Stimulated activated naive B cell treated with anti-CD40 and anti-IgM and Interleukin-4, amounts not matched to agents 10 μg/mL and 1 μg/mL and 100 μg/mL, for 72 hours (primary cell): ENCODE measurements around the gene HSPG2.

ENCODE experiments used
- ATAC-seq, 2 donors: fragments of 150-1000 bp; cut with Tn5 transposase; replicated peaks; 2 replicates each; pipeline ENCODE4 v1.10.0; 2021; ENCODE audit warnings: moderate library complexity in 1 of 2
- DNase-seq: peaks from one replicate; pipeline ENCODE4 v3.0.0; 2021
- H3K27ac Mint-ChIP-seq: one replicate; pipeline ENCODE4 v1.8.0; 2022; ENCODE audit warnings: mild to moderate bottlenecking, mixed read lengths
- H3K27me3 Mint-ChIP-seq, 2 donors: one replicate each; pipeline ENCODE4 v1.8.0; 2022; ENCODE audit warnings: mixed read lengths in 2 of 2
- H3K36me3 Mint-ChIP-seq, 2 donors: one replicate each; pipeline ENCODE4 v1.8.0; 2022; ENCODE audit warnings: mixed read lengths in 2 of 2, mild to moderate bottlenecking in 1 of 2
- H3K4me1 Mint-ChIP-seq, 2 donors: one replicate each; pipeline ENCODE4 v1.8.0; 2022; ENCODE audit warnings: mixed read lengths in 2 of 2, mild to moderate bottlenecking in 1 of 2
- H3K4me3 Mint-ChIP-seq, 2 donors: one replicate each; pipeline ENCODE4 v1.8.0; 2022; ENCODE audit warnings: mild to moderate bottlenecking in 2 of 2, mixed read lengths in 2 of 2, moderate library complexity in 1 of 2
- H3K9me3 Mint-ChIP-seq, 2 donors: one replicate each; pipeline ENCODE4 v1.8.0; 2022; ENCODE audit warnings: mixed read lengths in 2 of 2, mild to moderate bottlenecking in 1 of 2

Gene HSPG2

DNA sequence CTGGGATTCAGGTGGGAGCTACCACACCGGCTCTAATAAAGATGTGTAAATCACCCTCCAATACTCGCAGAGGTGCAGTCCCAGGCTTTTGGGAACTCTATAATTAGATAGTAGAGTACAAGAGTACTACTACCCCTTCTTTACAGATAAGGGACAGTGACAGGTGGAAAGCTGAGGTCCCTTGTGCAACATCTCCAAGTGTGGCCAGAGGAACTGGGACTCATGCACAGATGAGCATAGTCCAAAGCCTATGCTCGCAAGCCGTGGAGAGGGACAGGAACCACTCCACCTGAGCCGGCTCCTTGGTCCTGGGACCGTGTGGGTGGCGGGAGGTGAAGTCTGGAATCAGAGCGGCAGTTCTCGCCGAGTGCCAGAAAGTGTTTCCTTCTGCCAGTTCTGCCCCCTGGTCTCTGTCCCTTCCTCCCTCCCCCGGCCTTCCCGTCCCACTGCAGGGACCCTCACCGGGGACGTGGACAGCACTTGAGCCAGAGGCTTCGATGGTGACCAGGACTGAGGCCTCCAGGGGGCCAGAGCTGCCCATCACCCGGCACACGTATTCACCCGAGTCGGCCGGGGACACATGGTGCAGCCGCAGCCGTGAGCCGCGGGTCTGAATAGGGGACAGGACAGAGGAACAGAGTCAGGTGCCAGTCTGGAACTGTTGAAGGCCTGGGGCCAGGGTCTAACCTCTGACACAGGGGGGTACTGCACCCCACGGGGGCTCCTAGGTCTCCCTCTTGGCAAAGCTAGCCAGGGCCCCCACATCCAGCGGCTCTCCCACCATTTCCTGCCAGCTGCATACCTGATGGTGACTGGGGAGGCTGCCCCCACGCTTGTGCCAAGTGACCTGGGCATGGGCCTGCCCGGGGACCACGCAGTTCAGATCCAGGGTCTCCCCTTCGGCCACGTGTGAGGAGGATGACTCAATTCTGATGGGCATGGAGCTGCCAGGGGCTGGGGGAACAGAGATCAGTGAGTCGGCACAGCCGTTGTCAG lies 91.2 kb downstream of the HSPG2 start:
- Mint-ChIP-seq H3K4me1 (no peaks in the 10 kb centered on the region), H3K27ac (no peak overlapping the region), H3K27me3 (no peaks in the 10 kb centered on the region), H3K9me3 (no peaks in the 10 kb centered on the region), H3K36me3 (no peaks in the 10 kb centered on the region), H3K4me3 (no peak overlapping the region)
- DNase-seq: no peak
- no peak for ATAC-seq

DNA sequence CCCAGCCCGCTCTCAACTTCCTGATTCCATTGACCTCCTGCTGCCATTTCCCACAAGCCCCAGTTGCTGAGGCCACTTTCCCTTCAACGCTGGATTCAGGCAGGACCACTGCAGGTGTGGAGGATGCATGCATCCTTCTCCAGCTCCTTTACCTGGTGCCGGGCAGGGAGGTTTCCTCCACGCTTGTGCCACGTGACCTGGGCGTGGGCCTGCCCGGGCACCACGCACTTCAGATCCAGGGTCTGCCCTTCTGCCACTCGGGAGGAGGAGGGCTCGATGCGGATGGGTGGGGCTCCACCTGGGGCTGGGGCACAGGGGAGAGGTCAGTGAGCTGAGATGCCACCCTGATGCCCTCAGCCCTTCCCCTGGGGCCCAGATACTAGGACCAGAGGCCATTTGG lies 93.1 kb downstream of the HSPG2 start:
- Mint-ChIP-seq H3K27me3 (no peaks in the 10 kb centered on the region), H3K4me3 (no peak overlapping the region), H3K36me3 (no peaks in the 10 kb centered on the region), H3K9me3 (no peaks in the 10 kb centered on the region), H3K27ac (no peak overlapping the region), H3K4me1 (no peaks in the 10 kb centered on the region)
- no peak for DNase-seq
- ATAC-seq: no peak

DNA sequence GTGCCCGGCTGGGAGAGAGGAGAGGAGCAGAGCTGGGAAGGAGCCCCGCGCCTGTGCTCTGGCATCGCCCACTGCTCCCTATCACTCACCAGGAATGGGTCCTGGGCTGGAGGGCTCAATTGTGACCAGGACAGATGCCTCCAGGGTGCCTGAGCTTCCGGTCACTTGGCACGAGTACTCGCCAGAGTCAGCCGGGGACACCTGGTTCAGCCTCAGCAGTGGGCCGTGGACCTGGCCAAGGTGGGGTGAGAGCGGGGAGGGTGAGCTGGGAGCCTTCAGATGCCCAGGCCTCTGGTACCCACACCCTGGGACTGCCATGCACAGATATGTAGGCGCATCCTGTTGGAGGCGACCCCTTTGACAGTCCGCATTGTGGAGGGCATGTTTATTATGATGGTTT lies 93.9 kb downstream of the HSPG2 start:
- no peaks in the 10 kb centered on the region for H3K27me3 Mint-ChIP-seq
- no peak for ATAC-seq

DNA sequence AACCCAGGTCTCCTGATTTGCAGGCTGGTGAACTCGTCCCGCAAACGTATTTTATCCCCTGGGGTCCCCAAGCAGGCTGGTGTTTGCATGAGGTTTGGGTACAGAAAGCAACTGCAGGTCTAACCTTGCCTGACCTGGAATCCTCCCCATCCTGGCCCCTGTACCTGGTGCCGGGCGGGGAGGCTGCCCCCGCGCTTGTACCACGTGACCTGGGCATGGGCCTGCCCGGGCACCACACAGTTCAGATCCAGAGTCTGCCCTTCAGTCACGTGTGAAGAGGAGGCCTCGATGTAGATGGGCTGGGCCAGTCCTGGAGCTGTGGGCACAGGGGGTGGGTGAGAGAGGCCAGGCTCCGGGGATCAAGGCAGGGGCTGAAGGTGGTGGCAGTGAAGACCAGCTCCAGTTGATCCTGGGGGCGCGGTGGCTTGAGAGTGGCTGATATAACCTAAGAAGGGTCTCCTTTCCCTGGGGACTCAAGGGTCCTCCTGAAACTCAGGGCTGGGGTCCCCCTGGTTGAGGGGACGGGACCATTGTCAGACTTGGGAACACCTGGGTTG lies 94.4 kb downstream of the HSPG2 start:
- Mint-ChIP-seq H3K4me3 (no peak overlapping the region), H3K36me3 (no peaks in the 10 kb centered on the region), H3K27ac (no peak overlapping the region), H3K9me3 (no peaks in the 10 kb centered on the region), H3K27me3 (no peaks in the 10 kb centered on the region), H3K4me1 (no peaks in the 10 kb centered on the region)
- DNase-seq: no peak
- no peak for ATAC-seq

More for the DNA sequence above, 93.9 kb downstream of the HSPG2 start:
- DNase-seq: no peak
- Mint-ChIP-seq H3K36me3 (no peaks in the 10 kb centered on the region), H3K9me3 (no peaks in the 10 kb centered on the region), H3K4me1 (no peaks in the 10 kb centered on the region), H3K4me3 (no peak overlapping the region), H3K27ac (no peak overlapping the region)

DNA sequence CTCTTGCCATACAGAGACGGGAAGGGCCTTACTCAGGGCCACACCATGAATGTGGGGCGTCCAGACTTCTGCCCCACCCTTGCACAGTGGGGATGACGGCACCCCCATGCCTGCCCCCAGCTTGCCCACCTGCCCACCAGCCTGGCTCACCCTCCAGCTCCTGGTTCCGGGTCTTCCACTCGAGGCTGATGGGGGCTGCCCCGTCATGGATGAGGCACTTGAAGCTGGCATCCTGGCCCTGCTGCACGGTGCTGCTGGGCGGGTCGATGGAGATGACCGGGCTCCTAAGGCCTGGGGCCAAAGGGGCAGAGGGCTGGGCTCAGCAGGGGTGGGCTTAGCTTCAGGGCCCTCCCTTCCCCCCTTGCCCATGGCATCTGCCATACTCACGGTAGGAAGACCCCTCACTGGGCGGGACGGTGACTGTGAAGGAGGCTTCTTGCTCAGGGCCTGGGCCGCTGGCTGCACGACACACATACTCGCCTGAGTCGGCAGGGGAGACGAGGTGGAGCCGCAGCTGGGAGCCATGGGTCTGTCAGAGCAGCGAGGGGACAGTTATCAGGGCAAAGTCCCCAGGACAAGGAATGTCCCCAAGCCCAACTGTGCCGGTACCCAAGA lies 95.2 kb downstream of the HSPG2 start:
- Mint-ChIP-seq H3K27ac (no peak overlapping the region), H3K9me3 (no peaks in the 10 kb centered on the region), H3K4me1 (no peaks in the 10 kb centered on the region), H3K36me3 (no peaks in the 10 kb centered on the region), H3K4me3 (no peak overlapping the region), H3K27me3 (no peaks in the 10 kb centered on the region)
- DNase-seq: no peak
- ATAC-seq: no peak

DNA sequence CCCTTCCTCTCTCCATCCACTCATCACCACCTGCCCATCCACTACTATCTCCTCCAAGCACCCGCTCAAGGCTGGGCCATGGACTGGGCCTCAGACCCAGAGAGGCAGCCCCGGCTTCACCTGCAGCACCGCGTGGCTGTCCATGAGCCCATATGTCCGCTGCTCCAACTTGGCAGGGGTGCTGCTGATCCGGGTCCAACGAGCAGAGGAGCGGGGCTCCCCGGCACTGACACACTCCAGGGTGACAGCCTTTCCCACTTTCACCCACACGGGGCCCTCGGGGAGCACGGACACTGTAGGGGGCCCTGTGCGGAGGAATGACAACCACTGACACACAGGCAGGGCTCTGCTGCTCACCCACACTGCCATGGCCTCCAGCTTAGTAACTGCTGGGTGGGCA lies 96.1 kb downstream of the HSPG2 start:
- Mint-ChIP-seq H3K4me1 (no peaks in the 10 kb centered on the region), H3K4me3 (no peak overlapping the region), H3K9me3 (no peaks in the 10 kb centered on the region), H3K27me3 (no peaks in the 10 kb centered on the region), H3K27ac (no peak overlapping the region), H3K36me3 (no peaks in the 10 kb centered on the region)
- ATAC-seq (no peak), DNase-seq (no peak)

DNA sequence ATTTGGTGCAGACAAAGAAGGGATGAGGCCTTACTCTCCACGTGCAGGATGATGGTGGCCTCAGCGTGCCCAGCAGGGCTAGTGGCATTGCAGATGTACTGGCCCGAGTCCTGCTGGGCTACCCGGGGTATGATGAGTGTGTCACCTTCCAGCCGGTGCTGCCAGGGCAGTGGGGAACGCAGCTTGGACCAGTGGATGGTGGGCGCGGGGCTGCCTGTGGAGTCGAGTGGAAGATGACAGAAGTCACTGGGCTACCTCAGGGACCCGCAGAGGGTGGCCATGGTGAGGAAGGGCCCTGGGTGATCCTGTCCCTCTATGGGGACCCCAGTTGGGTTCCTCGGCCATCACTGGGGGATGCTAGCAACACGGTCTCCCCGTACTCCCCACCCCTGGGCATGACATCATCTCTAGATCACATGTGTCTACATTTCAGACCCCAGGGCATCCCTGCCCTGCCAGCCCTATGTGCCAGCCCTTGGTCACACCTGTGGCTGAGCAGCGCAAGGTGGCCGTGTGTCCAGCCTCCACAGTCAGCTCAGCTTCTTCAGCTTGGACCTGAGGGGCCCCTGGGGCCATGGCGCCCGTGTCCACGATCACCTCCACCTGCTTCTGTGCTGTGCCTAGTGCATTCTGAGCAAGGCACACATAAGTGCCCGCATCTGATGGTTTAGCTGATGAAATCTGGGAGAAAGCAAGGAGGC lies 97.6 kb downstream of the HSPG2 start:
- H3K27me3 Mint-ChIP-seq: no peaks in the 10 kb centered on the region
- H3K27ac Mint-ChIP-seq: no peak overlapping the region
- ATAC-seq (no peak), DNase-seq (no peak)
- no peaks in the 10 kb centered on the region for H3K4me1 Mint-ChIP-seq
- H3K4me3 Mint-ChIP-seq: no peak overlapping the region
- H3K9me3 Mint-ChIP-seq: peaks cover 7 to 9% of the 10 kb centered on the region in 2 donors
- H3K36me3 Mint-ChIP-seq: peaks cover 9% of the 10 kb centered on the region in 2 donors

DNA sequence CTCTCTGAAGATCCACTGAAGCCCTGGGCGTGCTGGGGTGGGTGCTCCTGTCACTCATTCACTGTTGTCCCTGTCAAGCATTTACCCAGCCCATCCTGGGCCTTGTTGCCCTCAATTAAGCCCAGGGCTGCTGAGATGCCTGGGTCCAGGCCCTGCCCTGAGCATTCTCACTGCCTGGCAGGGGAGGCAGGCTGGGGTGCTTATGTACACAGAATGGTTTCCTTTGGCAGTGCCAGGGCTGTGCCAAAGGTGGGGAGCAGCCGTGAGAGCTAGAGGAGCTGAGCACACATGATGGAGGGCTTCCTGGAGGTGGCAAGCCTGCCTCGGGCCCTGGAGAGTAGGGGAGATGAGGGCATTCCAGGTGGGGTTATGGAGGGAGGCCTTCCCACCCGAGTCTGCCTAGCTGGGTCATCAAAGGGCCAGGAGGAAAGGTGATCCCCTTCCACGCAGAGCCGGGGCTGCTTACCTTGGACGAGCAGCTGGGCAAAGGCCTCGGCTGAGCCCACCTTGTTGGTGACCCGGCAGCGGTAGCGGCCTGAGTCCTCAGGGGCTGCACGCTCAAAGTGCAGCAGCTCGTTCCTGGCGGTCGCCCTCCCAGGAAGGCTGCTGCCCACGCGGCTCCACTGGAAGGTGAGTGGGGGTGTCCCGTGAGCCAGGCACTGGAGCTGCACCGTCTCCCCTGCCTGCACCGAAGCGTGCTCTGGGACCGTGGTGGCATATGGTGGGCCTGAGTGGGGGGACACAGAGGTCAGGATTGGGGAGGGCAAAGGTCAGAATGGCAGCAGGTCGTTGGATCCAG lies 98.6 kb downstream of the HSPG2 start:
- peaks cover 16 to 19% of the 10 kb centered on the region in 2 donors for H3K36me3 Mint-ChIP-seq
- peaks cover 15 to 18% of the 10 kb centered on the region in 2 donors for H3K9me3 Mint-ChIP-seq
- H3K4me3 Mint-ChIP-seq: no peak overlapping the region
- H3K27me3 Mint-ChIP-seq: no peaks in the 10 kb centered on the region
- H3K27ac Mint-ChIP-seq: no peak overlapping the region
- ATAC-seq: no peak
- DNase-seq: no peak
- no peaks in the 10 kb centered on the region for H3K4me1 Mint-ChIP-seq

DNA sequence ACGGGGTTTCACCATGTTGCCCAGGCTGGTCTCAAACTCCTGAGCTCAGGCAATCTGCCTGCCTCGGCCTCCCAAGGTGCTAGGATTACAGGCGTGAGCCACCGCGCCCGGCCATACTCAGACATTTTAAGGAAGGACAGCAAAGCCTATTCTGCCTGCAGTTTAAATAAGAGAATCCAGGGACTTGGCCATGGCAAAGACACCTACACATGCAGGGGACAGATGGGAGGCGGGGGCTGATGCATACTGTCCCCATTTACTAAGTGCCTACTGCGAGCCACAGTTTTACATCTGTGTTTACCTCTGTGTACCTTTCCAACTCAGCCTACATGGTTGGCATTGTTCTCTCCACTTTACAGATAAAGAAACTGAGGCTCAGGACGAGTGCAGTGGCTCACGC lies 99.6 kb downstream of the HSPG2 start:
- Mint-ChIP-seq H3K4me3 (no peak overlapping the region), H3K27ac (no peak overlapping the region), H3K4me1 (no peaks in the 10 kb centered on the region), H3K9me3 (peaks cover 19 to 23% of the 10 kb centered on the region in 2 donors), H3K27me3 (no peaks in the 10 kb centered on the region), H3K36me3 (peaks cover 20 to 25% of the 10 kb centered on the region in 2 donors)
- ATAC-seq: no peak
- no peak for DNase-seq

DNA sequence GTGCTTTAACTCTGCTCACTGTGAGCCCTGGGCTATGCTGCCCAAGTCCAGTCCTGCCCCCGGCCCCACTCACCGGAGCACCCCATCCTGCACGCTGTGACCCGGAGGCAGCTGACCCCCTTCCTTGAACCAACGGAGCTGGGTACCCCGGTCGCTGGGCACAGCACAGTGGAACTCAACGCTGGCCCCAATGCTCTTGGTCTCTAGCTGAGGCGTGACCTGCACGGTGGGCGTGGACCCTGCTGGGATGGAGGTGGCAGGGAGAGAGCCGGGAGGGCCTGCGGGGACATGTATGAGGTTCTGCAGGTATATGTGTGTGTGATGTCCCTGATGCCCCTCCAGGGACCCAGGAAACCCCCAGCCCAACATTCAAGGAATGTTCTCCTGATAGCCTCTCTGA lies 100.4 kb downstream of the HSPG2 start:
- Mint-ChIP-seq H3K27me3 (no peaks in the 10 kb centered on the region), H3K36me3 (peaks cover 20 to 29% of the 10 kb centered on the region in 2 donors), H3K27ac (no peak overlapping the region), H3K4me1 (no peaks in the 10 kb centered on the region), H3K4me3 (no peak overlapping the region), H3K9me3 (peaks cover 19 to 23% of the 10 kb centered on the region in 2 donors)
- ATAC-seq: no peak
- no peak for DNase-seq

DNA sequence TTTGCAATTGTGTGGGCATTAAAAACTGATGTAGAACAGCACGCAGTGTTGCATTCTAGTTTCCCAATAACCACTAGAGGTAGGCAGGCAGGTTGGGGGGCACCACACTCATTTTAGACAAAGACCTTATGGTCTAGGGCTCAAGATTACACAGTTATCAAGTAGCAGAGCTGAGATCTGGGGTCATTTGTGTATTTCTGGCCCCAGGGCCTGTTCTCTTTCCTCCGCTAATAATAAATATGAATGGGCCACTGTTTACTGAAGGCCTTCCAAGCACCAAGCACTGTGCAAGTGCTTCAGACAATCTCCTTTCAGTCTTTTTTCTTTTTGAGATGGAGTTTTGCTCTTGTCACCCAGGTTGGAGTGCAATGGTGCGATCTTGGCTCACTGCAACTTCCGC lies 101.1 kb downstream of the HSPG2 start:
- Mint-ChIP-seq H3K36me3 (peaks cover 21 to 29% of the 10 kb centered on the region in 2 donors), H3K9me3 (peaks cover 19 to 23% of the 10 kb centered on the region in 2 donors), H3K4me1 (no peaks in the 10 kb centered on the region), H3K27me3 (no peaks in the 10 kb centered on the region), H3K27ac (no peak overlapping the region), H3K4me3 (no peak overlapping the region)
- DNase-seq (no peak), ATAC-seq (no peak)

DNA sequence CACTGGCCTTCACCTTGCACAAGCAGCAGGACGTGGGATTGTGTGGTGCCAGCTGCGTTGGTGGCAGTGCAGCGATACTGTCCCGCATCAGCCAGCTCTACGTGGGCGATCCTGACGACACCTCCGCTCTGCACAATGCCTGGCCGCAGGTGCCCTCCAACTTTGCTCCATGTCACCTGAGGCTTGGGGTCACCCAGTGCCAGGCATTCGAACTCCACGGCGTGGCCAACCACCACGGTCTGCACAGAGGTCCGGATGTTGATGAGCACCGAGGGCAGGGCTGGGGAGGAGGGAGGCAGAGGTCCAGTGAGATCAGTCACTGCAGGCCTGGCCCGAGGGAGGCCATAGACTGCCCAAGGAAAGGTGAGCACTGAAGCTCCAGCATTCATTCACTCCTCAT lies 102.4 kb downstream of the HSPG2 start:
- no peak for ATAC-seq
- peaks cover 21 to 29% of the 10 kb centered on the region in 2 donors for H3K36me3 Mint-ChIP-seq
- H3K27me3 Mint-ChIP-seq: no peaks in the 10 kb centered on the region
- H3K4me1 Mint-ChIP-seq: no peaks in the 10 kb centered on the region
- peaks cover 19 to 23% of the 10 kb centered on the region in 2 donors for H3K9me3 Mint-ChIP-seq
- no peak overlapping the region for H3K27ac Mint-ChIP-seq
- H3K4me3 Mint-ChIP-seq: no peak overlapping the region
- no peak for DNase-seq

DNA sequence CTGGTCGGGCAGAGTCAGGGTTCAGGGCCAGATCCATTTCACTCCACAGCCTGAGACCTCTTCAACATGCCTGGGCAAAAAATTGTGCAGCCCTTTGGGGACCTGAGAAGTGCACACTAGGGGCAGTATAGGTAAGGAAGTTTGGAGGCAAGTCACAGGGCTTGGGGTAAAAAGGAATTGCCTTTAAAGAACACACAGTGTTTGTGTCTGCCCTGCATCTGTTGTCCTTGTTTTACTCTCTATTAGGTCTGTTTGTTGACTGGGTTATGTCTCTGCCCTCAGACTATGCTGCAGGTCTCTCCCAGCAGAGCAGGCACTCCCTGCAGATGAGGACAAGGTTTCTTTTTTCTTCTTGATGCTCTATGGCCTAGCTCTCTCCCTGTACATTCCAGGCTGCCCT lies 103.0 kb downstream of the HSPG2 start:
- peaks cover 21 to 29% of the 10 kb centered on the region in 2 donors for H3K36me3 Mint-ChIP-seq
- DNase-seq (no peak), ATAC-seq (no peak)
- H3K4me1 Mint-ChIP-seq: no peaks in the 10 kb centered on the region
- no peak overlapping the region for H3K27ac Mint-ChIP-seq
- no peaks in the 10 kb centered on the region for H3K27me3 Mint-ChIP-seq
- peaks cover 19 to 23% of the 10 kb centered on the region in 2 donors for H3K9me3 Mint-ChIP-seq
- H3K4me3 Mint-ChIP-seq: no peak overlapping the region
